ENCODE measurements around the gene CTAG1A. TPM values are rescaled to one million over a fixed set of nuclear protein-coding genes. Genes with fewer than 3 reads are reported as not detected.

Gene CTAG1A
- not detected in 2 replicates for total RNA-seq

GRCh38 chrX:154584585-154585183 lies at the start of gene CTAG1A:
CTAG1A (plus strand) TSS chrX:154585133; CDS start chrX:154585207, 74 bp downstream.

GRCh38 chrX:154546354-154547244 lies 38.3 kb upstream of the CTAG1A start, which contains the start of gene G6PD:
G6PD (minus strand) TSS chrX:154546846; CDS start chrX:154546155, 691 bp downstream.

GRCh38 chrX:154547245-154548027 lies 37.5 kb upstream of the CTAG1A start, which contains the start of gene IKBKG:
IKBKG (plus strand) TSS chrX:154547620; CDS start chrX:154552003, 4,383 bp downstream.

GRCh38 chrX:154619182-154619581 lies 34.2 kb downstream of the CTAG1A start, which contains the start of gene CTAG1B:
CTAG1B (minus strand) TSS chrX:154619282; CDS start chrX:154619218, 64 bp downstream.

Other genes starting within 250 kb of the CTAG1A start
- 2,015 and 2,065 TPM in 2 replicates for gene FLNA, start 210.5 kb upstream of the CTAG1A start, total RNA-seq
- gene EMD, start 205.8 kb upstream of the CTAG1A start, total RNA-seq: 14.7 and 18.0 TPM in 2 replicates
- 2,943 and 5,659 TPM in 2 replicates for gene RPL10, start 186.8 kb upstream of the CTAG1A start, total RNA-seq
- 62.6 and 66.7 TPM in 2 replicates for gene DNASE1L1, start 175.9 kb upstream of the CTAG1A start, total RNA-seq
- 10.4 and 13.8 TPM in 2 replicates for gene TAFAZZIN, start 173.6 kb upstream of the CTAG1A start, total RNA-seq
- gene ATP6AP1, start 156.5 kb upstream of the CTAG1A start, total RNA-seq: 45.4 and 59.8 TPM in 2 replicates
- gene GDI1, start 148.0 kb upstream of the CTAG1A start, total RNA-seq: 114 and 157 TPM in 2 replicates
- 71.0 and 92.2 TPM in 2 replicates for gene FAM50A, start 141.0 kb upstream of the CTAG1A start, total RNA-seq
- 16.3 and 23.8 TPM in 2 replicates for gene PLXNA3, start 126.9 kb upstream of the CTAG1A start, total RNA-seq
- 22.4 and 39.2 TPM in 2 replicates for gene LAGE3, start 105.9 kb upstream of the CTAG1A start, total RNA-seq
- gene UBL4A, start 98.5 kb upstream of the CTAG1A start, total RNA-seq: 42.4 and 51.3 TPM in 2 replicates
- gene SLC10A3, start 94.5 kb upstream of the CTAG1A start, total RNA-seq: 20.3 and 26.8 TPM in 2 replicates
- gene FAM3A, start 68.9 kb upstream of the CTAG1A start, total RNA-seq: 31.6 and 35.5 TPM in 2 replicates
- 29.0 and 62.9 TPM in 2 replicates for gene G6PD, start 38.3 kb upstream of the CTAG1A start, total RNA-seq
- gene IKBKG, start 37.5 kb upstream of the CTAG1A start, total RNA-seq: 11.6 and 15.3 TPM in 2 replicates
- not detected in 2 replicates for gene CTAG1B, start 34.1 kb downstream of the CTAG1A start, total RNA-seq
- gene CTAG2, start 68.4 kb downstream of the CTAG1A start, total RNA-seq: not detected in 2 replicates
- gene GAB3, start 165.9 kb downstream of the CTAG1A start, total RNA-seq: 7.3 and 20.0 TPM in 2 replicates
- gene DKC1, start 177.7 kb downstream of the CTAG1A start, total RNA-seq: 37.5 and 92.8 TPM in 2 replicates
- gene MPP1, start 220.4 kb downstream of the CTAG1A start, total RNA-seq: 20.9 and 42.9 TPM in 2 replicates
- not detected in 2 replicates for gene SMIM9, start 249.5 kb downstream of the CTAG1A start, total RNA-seq

Data from regular cardiac myocyte (primary cell).